ENCODE data around the gene PPAT.
"Not testable (repeated sequence)": the region's sequence is repeated elsewhere in the genome, so short reads cannot be mapped to it uniquely, and the experiment has no call there.

Gene PPAT

GRCh38 chr4:56374956-56375355 lies 60.5 kb downstream of the PPAT start:
- DNase-seq, result no peak

- DNase-seq, result no peak
Measured at GRCh38 chr4:56372774-56373173, 62.6 kb downstream of the PPAT start.

- no peak for DNase-seq
Measured at GRCh38 chr4:56371426-56372220, 63.8 kb downstream of the PPAT start.

- no peak for DNase-seq
Measured at GRCh38 chr4:56370377-56370776, 65.0 kb downstream of the PPAT start.

GRCh38 chr4:56362981-56363380 lies 72.4 kb downstream of the PPAT start:
- DNase-seq, result not testable (repeated sequence)

- DNase-seq, result no peak
Measured at GRCh38 chr4:56360071-56360470, 75.3 kb downstream of the PPAT start.

GRCh38 chr4:56356650-56357049 lies 78.8 kb downstream of the PPAT start:
- DNase-seq, result no peak

GRCh38 chr4:56348576-56348975 lies 86.8 kb downstream of the PPAT start:
- DNase-seq, result no peak

GRCh38 chr4:56345458-56345857 lies 90.0 kb downstream of the PPAT start:
- no peak for DNase-seq

All from NCI-H2081 (cell line).